HL-60 (cell line): Measurements from ENCODE around the gene FOXC2.

ENCODE experiments used
- DNase-seq, 2 experiments: peaks; one replicate each; pipeline ENCODE4 v3.0.0-alpha.2; 2010 to 2020; ENCODE audit warnings: low read depth in 1 of 2, low spot score in 1 of 2
- H3K27ac ChIP-seq: fragments of 250-450 bp; sonication (Bioruptor Pico); replicated peaks from 2 replicates; pipeline ENCODE4 v1.5.1; 2020; ENCODE audit warnings: mild to moderate bottlenecking, moderate library complexity
- H3K27me3 ChIP-seq: fragments of 250-450 bp; sonication (Bioruptor Pico); 2 replicates; pipeline ENCODE4 v1.5.1; 2021; ENCODE audit warnings: mild to moderate bottlenecking, moderate library complexity; ENCODE audit not compliant: insufficient read depth, poor library complexity, severe bottlenecking
- H3K4me3 ChIP-seq: replicated peaks from 2 replicates; pipeline ENCODE4 v1.5.1; 2011; ENCODE audit warnings: mild to moderate bottlenecking, control low read depth, low read length; ENCODE audit not compliant: insufficient read depth
- GABPA ChIP-seq: IDR thresholded peaks from 2 replicates; pipeline ENCODE4 v1.6.1; 2012; ENCODE audit warnings: low read depth
- POLR2AphosphoS5 ChIP-seq: IDR thresholded peaks from 2 replicates; pipeline ENCODE4 v1.6.1; 2012; ENCODE audit warnings: low read depth
- REST ChIP-seq: IDR thresholded peaks from 2 replicates; pipeline ENCODE4 v1.6.1; 2012; ENCODE audit warnings: low read depth; ENCODE audit not compliant: insufficient replicate concordance
- SPI1 ChIP-seq: IDR thresholded peaks from 2 replicates; pipeline ENCODE4 v1.6.1; 2012; ENCODE audit warnings: low read depth, mild to moderate bottlenecking, borderline replicate concordance
- TF ChIP-seq, protein P1 (sequence below): IDR thresholded peaks from one replicate; pipeline ENCODE4 v1.5.1; 2011; ENCODE audit warnings: low read length, control low read depth, inconsistent platforms; ENCODE audit not compliant: insufficient read depth

Gene FOXC2

DNA sequence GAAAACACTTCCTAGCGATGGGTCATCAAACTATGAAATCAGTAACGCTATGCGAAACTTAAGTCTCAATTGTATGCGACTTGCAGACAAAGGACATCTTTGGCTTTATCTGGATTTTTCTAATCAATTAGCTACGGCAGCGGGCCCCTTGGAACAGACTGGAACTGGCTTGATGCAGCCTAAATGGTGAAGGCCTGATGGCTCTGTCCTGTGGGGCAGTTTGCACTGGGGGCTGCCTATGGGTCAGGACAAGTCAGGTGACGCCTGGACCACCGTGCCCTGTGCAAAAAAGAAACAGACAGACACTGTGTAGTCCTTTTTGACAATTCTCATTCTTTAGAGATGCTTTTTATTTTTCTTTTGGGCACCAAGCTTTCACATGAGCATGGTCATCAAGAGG lies 33.6 kb upstream of the FOXC2 start:
- DNase-seq: no peak
- H3K4me3 ChIP-seq: no peak overlapping the region
- TF ChIP-seq SPI1 (no peak), GABPA (no peak), REST (no peak), POLR2AphosphoS5 (no peak)
- TF ChIP-seq, protein P1, sequence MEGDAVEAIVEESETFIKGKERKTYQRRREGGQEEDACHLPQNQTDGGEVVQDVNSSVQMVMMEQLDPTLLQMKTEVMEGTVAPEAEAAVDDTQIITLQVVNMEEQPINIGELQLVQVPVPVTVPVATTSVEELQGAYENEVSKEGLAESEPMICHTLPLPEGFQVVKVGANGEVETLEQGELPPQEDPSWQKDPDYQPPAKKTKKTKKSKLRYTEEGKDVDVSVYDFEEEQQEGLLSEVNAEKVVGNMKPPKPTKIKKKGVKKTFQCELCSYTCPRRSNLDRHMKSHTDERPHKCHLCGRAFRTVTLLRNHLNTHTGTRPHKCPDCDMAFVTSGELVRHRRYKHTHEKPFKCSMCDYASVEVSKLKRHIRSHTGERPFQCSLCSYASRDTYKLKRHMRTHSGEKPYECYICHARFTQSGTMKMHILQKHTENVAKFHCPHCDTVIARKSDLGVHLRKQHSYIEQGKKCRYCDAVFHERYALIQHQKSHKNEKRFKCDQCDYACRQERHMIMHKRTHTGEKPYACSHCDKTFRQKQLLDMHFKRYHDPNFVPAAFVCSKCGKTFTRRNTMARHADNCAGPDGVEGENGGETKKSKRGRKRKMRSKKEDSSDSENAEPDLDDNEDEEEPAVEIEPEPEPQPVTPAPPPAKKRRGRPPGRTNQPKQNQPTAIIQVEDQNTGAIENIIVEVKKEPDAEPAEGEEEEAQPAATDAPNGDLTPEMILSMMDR: no peak
- no peaks in the 10 kb centered on the region for H3K27me3 ChIP-seq
- H3K27ac ChIP-seq: no peak overlapping the region

DNA sequence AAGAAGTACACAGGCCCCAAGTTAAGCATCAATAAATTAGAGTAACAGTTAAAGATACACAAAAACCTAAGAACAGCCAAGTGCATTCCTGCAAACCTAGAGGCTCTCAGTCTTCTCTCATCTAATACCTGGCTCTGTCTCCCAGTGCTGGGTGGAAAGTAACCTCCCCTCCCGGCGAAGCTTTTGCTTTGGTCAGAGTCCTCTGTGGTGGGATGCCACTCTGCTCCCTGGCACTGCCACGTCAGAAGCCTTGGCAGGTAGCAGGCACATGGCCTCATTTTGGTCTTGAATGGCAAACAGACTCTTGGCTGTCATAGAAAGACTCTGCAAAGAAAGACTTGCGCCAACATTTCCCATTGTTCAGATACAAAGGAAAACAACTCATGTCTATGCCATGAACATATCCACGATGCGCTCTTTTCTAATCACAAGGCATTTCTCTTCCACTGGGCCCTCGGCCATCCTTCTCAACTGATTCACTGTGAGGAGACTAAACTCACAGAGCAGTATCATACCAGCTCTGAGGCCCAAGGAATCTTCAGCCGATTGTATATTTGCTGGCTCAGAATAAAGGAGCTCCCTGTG lies 32.8 kb upstream of the FOXC2 start:
- TF ChIP-seq REST (no peak), SPI1 (no peak), GABPA (no peak), POLR2AphosphoS5 (no peak)
- TF ChIP-seq, protein P1: no peak
- H3K27me3 ChIP-seq: no peaks in the 10 kb centered on the region
- no peak overlapping the region for H3K4me3 ChIP-seq
- no peak for DNase-seq
- H3K27ac ChIP-seq: no peak overlapping the region

DNA sequence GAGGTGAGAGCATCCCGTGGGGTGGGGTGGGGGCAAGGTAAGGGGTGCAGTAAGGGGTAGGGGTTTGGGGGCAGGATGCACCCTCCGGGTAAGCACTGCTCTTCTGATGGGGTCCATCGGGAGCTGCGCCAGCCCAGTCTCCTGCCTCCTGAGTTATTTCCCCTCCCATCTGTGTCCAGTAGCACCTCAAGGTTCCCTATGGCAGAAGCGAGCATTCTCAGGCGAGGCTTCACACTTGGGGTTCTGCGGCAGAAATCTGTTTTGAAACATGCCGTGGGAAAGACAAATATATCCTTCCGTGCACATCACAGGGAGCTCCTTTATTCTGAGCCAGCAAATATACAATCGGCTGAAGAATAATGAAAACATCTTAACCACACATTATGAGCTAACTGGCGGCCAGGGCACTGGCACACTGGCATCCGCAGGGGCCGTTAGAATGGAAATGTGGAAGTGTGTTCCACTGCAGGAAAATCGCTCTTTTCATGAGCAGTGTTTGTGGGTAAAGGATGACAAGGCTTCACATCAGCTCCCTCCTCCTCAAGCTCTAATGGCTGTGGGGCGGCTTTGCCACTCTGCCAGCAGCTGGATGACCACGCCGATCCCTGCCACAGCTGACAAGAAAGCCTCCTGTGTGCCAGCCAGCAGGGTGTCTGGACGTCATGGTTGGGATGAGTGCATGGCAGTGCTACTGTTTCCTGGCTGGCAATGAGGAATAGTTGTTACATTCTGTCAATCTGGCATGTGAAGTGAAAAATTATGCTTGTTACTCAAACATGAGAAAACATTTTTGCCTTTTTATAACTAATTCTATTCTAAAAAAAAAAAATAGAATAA lies 31.6 kb upstream of the FOXC2 start:
- H3K27me3 ChIP-seq: no peaks in the 10 kb centered on the region
- DNase-seq: no peak

More for the DNA sequence above, 31.6 kb upstream of the FOXC2 start:
- no peak for TF ChIP-seq REST
- TF ChIP-seq POLR2AphosphoS5: no peak
- TF ChIP-seq, protein P1: no peak
- no peak for TF ChIP-seq SPI1
- TF ChIP-seq GABPA: no peak
- Histone ChIP-seq H3K4me3 (no peak overlapping the region), H3K27ac (no peak overlapping the region)
